NCI-H1417 treated with DMSO at 0.1 percent for 48 hours (cell line): ENCODE data around the gene TPSAB1.
"Not testable (repeated sequence)": the region's sequence is repeated elsewhere in the genome, so short reads cannot be mapped to it uniquely, and the experiment has no call there.

Experiments used
- DNase-seq: peaks from one replicate; lab custom pipeline; 2025; lab: John Stamatoyannopoulos, UW

The TPSAB1 gene

DNA sequence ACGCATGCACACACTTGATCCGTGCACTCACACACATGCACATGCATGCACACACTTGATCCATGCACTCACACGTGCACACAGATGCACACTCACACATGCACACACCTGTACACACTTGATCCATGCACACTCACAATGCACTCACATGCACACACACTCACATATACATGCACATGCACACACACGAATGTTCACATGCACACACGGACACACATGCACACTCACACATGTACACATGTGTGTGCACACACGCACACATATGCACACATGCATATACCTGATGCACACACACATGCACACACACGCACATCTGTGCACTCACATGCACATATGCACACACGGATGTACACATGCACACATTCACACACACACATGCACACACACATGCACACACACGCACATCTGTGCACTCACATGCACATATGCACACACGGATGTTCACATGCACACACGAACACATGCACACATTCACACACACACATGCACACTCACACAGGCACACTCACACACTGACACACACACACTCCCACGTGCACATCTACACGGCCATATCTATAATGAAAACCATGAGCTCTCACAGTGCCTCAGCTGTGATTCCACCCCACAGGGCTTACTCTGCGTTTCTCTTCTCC is 7.5 kb downstream of the TPSAB1 start:
- not testable (repeated sequence) for DNase-seq

GRCh38 chr16:1249031-1249755 is 8.7 kb downstream of the TPSAB1 start:
- DNase-seq = not testable (repeated sequence)

DNA sequence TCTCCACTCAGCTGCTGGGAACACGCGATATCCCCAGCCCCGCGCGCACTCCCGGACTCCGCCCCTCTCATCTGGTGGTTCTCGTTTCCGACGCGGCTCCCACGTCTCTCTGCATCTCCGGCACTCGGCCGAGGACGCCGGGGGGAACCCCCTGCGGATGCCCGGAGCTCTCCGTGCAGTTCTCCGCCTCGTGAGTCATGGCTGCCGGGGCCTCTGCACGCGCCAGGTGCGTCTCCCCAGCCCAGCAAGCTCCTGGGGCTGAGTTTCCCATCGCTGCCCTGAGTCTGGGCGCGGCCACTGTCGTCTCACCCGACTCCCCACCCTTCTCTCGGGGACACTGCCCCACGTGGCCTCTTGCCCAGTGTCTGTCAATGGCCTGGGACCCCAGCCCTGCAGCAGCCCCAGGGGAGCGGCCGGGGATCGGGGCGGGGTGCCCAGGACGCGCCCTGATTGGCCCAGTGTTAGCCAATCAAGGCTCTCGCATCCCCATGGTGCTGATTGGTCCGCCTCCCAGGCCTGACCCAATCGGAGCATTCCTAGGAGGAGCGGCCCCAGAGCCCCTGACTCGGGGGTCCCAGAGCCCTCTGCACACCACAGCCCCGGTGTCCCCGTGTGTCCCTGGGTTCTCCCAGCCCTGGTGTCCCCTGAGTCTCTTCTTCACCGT is 13.3 kb downstream of the TPSAB1 start:
- DNase-seq = not testable (repeated sequence)

DNA sequence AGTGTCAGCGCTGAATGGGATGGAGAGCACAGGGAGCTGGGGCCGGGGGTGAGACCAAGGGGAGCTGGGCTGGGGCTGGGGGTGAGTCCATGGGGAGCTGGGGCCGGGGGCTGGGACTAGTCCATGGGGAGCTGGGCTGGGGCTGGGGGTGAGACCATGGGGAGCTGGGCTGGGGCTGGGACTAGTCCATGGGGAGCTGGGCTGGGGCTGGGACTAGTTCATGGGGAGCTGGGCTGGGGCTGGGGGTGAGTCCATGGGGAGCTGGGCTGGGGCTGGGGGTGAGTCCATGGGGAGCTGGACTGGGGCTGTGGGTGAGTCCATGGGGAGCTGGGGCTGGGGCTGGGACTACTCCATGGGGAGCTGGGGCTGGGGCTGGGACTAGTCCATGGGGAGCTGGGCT is 14.3 kb downstream of the TPSAB1 start:
- DNase-seq = not testable (repeated sequence)

DNA sequence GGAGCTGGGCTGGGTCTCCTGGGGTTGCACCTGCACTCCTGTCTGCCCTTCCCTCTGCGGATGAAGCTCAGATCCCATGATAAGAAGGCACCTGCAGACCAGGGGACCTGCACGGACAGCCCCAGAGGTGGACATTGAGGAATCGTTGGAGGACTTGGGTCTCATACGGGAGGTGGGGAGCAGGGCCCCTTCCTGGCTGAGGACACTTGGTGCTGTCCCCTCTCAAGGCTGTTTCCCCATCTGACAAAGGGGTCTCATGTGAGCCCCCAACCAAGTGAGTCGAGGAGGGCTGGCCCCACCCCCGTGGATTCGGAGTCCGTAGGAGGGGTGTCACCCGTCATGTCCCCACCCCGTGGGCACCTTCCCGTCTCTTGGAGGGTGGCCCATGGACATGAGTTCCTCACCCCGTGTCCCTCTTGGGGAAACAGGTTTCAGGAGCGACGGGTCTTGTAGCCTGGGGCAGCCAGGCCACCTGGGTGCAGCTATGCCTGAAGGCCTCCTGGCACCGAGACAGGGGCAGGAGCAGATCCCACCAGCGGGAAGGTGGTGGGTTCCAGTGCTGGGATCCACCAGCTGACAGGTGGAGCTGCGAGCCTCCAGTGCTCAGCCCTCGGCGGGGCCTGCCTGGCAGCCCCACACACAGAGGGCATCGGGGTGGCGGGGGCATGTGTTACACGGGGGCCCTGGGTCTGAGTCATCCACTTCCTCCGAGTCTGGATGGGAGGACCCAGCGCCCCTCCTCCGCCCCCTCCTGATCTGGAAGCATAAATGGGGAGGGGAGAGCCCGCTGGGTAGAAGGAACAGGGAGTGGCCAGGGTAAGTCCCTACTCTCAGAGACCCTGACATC is 15.0 kb downstream of the TPSAB1 start, which contains the start of gene TPSD1:
Gene TPSD1 (plus strand): TSS at position 794 of the 847 bp plus-strand sequence. CDS start 212 bp downstream, outside the sequence.
- DNase-seq = not testable (repeated sequence)

GRCh38 chr16:1256296-1256873 is 15.9 kb downstream of the TPSAB1 start:
- DNase-seq = not testable (repeated sequence)

DNA sequence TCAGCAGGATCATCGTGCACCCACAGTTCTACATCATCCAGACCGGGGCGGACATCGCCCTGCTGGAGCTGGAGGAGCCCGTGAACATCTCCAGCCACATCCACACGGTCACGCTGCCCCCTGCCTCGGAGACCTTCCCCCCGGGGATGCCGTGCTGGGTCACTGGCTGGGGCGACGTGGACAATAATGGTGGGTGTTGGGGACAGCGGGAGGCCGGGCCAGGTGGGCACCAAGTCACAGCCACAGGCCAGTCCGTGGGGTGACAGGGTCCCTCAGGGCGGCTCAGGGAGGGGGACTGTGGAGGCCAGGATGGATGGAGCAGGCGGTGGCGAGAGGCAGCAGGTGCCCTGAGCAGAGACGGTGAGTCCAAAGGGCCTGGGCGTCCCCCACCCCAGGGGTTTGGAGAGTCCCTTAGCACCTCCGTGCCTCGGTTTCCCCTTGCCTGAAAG is 16.4 kb downstream of the TPSAB1 start:
- DNase-seq = no peak

- no peak for DNase-seq
Observed at GRCh38 chr16:1257561-1258224, 17.2 kb downstream of the TPSAB1 start.

DNA sequence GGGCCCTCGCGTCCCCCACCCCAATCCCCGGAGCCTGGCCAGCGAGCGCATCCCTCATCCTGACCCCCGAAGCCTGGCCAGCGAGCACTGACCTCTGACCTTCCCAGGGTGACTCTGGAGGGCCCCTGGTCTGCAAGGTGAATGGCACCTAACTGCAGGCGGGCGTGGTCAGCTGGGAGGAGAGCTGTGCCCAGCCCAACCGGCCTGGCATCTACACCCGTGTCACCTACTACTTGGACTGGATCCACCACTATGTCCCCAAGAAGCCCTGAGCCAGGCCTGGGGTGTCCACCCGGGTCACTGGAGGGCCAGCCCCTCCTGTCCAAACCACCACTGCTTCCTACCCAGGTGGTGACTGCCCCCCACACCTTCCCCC is 17.7 kb downstream of the TPSAB1 start:
- DNase-seq = no peak

DNA sequence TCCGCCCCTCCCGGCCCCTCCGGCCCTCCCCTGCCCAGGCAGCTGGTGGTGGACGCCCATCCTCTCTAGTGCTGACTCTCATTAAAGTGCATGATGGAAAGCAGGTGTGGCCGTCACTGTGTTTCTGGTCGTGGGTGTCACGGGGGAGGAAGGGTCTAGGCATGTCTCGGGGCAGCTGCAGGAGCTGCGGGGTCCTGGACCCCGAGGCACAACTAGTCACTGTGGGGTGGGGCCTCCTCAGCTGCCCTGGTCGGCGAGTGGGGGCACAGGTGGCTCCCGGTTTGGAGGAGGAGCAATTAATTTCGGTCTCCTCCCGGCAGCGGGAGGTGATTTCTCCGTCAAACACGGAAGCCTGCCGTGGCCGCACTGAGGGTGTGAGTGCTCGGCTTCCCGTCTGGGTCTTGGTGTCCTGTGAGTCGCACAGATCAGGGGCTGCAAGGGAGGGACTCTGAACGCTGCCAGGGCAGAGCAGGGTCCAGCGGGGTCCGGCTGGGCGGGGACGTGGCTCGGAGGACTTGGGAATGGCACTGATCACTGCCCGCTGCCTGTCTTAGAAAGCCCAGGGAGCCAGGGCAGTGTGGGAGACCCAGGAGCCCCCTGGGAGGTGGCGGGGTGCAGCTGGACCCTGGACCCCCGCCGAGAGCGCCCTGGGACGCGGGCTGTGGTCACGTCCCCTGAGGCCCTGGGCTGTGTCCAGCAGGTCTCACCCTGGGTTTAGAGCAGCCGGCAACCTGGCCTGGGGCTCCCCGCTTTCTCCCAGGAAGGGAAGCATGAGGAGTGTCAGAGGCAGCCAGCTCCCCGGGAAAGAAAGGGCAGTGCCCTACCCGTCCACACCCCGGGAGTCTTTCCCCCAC is 18.6 kb downstream of the TPSAB1 start:
- DNase-seq = peak; percentile 18

DNA sequence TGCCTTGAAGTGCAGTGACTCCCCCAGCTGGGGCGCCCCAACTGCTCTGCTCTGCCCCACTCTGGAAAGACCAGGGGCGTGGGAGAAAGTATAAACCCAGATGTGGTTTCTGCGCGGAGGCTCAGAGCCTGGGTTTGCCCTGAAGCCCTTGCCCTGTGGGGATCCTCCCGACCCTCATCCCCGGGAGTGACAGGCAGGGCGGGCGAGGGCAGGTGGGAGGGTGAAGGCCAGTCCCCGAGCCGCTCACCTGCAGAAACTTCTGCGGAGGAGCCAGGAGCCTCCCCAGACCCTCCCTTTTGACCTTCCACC is 19.2 kb downstream of the TPSAB1 start:
- DNase-seq = no peak

GRCh38 chr16:1260101-1260680 is 19.7 kb downstream of the TPSAB1 start:
- DNase-seq = no peak

GRCh38 chr16:1261131-1261892 is 20.8 kb downstream of the TPSAB1 start:
- DNase-seq = peak; percentile 3

GRCh38 chr16:1262210-1262845 is 21.8 kb downstream of the TPSAB1 start:
- no peak for DNase-seq

DNA sequence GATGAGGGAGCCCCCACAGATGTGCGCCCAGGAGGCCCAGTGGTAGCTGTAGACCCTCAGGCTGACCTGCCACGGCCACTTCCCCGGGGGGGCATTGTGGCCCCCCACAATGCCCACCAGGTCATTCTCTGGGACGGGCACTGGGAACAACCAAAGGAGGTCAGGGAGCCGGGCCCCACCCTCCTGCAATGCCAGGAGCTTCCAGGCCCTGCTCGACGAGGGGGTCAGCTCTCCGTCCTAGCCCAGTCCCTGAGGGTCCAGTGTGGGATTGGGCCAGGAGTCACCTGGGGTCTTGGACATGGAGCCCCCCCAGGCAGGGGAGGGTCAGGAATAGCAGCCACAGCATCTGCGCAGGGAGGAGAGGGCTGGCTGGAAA is 22.3 kb downstream of the TPSAB1 start:
- DNase-seq = no peak

GRCh38 chr16:1263591-1264344 is 23.3 kb downstream of the TPSAB1 start:
- no peak for DNase-seq

GRCh38 chr16:1264345-1265089 is 24.0 kb downstream of the TPSAB1 start:
- no peak for DNase-seq
